ENCODE measurements around the gene LONP2.

DNA sequence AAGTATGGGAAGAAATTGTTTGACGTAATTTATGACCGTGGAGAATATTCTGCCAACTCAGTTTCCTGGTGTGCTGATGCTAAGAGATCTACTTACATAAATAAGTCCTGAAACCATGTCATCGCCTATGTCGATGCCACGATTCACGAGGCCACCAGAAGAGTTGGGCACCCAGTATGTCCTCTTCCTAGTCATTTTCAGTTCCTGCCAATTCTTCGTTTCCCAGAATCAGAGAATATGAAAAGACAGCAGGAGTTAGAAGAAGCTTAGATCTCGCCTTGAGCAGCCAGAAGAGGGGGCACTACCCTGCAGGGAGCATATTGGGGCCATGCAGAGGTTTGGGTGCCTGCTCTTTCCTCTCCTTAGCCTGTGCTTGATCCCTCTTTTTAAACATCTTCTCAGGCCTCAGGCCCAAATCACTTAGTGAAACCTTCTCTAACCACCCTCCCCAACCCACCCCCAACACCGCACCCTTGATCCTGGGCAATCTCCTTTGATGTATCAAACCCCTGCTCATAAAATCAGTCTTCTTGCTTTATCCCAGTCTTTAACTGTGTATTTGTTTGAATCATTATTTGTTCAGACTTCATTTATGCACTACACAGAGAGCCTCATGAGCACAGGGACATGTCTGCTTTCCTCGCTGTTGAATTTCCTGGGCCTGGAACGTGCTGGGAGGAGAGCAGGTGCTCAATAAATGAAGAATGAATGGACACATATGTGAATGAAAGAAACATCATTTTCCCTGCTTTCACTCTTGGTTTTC lies 12.2 kb upstream of the LONP2 start:
- TF ChIP-seq, protein P1, sequence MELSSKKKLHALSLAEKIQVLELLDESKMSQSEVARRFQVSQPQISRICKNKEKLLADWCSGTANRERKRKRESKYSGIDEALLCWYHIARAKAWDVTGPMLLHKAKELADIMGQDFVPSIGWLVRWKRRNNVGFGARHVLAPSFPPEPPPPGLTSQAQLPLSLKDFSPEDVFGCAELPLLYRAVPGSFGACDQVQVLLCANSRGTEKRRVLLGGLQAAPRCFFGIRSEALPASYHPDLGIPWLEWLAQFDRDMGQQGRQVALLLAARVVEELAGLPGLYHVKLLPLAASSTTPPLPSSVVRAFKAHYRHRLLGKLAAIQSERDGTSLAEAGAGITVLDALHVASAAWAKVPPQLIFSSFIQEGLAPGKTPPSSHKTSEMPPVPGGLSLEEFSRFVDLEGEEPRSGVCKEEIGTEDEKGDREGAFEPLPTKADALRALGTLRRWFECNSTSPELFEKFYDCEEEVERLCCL (CRISPR knock-in tag; IDR thresholded peaks at IDR 0.05; ENCODE audit: borderline replicate concordance): no peak
- TF ChIP-seq ZNF7 (CRISPR knock-in tag; IDR thresholded peaks at IDR 0.05) (no peak), ZFP82 (CRISPR knock-in tag; IDR thresholded peaks at IDR 0.05; ENCODE audit: borderline replicate concordance) (no peak), PBX3 (CRISPR knock-in tag; IDR thresholded peaks at IDR 0.05; ENCODE audit: borderline replicate concordance) (no peak), MTA3 (CRISPR knock-in tag; IDR thresholded peaks at IDR 0.05) (no peak), NFRKB (IDR thresholded peaks at IDR 0.05) (no peak)
- TF ChIP-seq, protein P2, sequence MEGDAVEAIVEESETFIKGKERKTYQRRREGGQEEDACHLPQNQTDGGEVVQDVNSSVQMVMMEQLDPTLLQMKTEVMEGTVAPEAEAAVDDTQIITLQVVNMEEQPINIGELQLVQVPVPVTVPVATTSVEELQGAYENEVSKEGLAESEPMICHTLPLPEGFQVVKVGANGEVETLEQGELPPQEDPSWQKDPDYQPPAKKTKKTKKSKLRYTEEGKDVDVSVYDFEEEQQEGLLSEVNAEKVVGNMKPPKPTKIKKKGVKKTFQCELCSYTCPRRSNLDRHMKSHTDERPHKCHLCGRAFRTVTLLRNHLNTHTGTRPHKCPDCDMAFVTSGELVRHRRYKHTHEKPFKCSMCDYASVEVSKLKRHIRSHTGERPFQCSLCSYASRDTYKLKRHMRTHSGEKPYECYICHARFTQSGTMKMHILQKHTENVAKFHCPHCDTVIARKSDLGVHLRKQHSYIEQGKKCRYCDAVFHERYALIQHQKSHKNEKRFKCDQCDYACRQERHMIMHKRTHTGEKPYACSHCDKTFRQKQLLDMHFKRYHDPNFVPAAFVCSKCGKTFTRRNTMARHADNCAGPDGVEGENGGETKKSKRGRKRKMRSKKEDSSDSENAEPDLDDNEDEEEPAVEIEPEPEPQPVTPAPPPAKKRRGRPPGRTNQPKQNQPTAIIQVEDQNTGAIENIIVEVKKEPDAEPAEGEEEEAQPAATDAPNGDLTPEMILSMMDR (CRISPR knock-in tag; IDR thresholded peaks at IDR 0.05): peak; percentile 76
